ENCODE data around the gene REEP3.
A peak's percentile ranks its signal among the peaks of the same experiment; 100 is the strongest.

Gene REEP3

DNA sequence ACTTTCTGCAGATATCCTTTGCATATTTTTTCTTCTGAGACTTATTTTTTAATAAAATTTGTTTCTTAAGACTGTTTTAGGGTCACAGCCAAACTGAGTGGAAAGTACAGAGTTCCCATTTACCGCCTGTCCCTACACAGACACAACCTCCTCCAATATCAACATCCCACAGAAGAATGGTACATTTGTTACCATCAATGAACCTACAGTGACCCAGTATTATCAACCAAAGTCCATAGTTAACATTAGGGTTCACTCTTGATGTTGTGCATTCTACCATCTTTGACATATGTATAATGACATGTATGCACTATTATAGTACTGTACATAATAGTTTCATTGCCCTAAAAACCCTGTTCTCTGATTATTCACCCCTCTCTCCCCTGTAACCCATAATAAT is 14.6 kb upstream of the REEP3 start:
- peaks cover 12% of the 10 kb centered on the region for H3K4me1 ChIP-seq (ENCODE audit: control insufficient read depth, low read depth, low read length)
- peaks cover 28% of the 10 kb centered on the region for H3K79me2 ChIP-seq (ENCODE audit: control insufficient read depth, insufficient read depth, low read length)
- H3K9ac ChIP-seq (ENCODE audit: low read length) = no peak overlapping the region
- no peak overlapping the region for H3K4me2 ChIP-seq (ENCODE audit: low read length)
- H2BK120ac ChIP-seq (ENCODE audit: low read depth, low read length) = no peak overlapping the region
- no peak overlapping the region for H3K4me3 ChIP-seq (ENCODE audit: low read length)
- DNase-seq = no peak
- H3K4ac ChIP-seq (ENCODE audit: low read depth, low read length) = no peak overlapping the region
- H2BK5ac ChIP-seq (ENCODE audit: low read length) = no peak overlapping the region
- no peak overlapping the region for H2AK5ac ChIP-seq (ENCODE audit: low read length)
- no peak overlapping the region for H2BK15ac ChIP-seq (replicated peaks; ENCODE audit: low read depth)
- no peak overlapping the region for H3K23ac ChIP-seq (ENCODE audit: low read length)
- H4K8ac ChIP-seq (ENCODE audit: low read depth, low read length) = peak overlapping the region; percentile 5
- H3K18ac ChIP-seq (ENCODE audit: low read length) = no peak overlapping the region
- H3K56ac ChIP-seq (ENCODE audit: low read length) = no peak overlapping the region
- H3K36me3 ChIP-seq (ENCODE audit: control insufficient read depth, insufficient read depth, low read length) = no peaks in the 10 kb centered on the region
- no peak overlapping the region for H4K5ac ChIP-seq (ENCODE audit: low read length)
- H3K79me1 ChIP-seq (ENCODE audit: low read length) = peaks cover 6% of the 10 kb centered on the region
- no peaks in the 10 kb centered on the region for H3K27me3 ChIP-seq (ENCODE audit: insufficient read depth, low read length, poor library complexity)
- H3K27ac ChIP-seq (ENCODE audit: low read depth, low read length) = no peak overlapping the region
- no CpG with 5 or more reads among the region's 1 CpG for WGBS (ENCODE audit: extremely low coverage, insufficient coverage, low lambda C conversion rate)

DNA sequence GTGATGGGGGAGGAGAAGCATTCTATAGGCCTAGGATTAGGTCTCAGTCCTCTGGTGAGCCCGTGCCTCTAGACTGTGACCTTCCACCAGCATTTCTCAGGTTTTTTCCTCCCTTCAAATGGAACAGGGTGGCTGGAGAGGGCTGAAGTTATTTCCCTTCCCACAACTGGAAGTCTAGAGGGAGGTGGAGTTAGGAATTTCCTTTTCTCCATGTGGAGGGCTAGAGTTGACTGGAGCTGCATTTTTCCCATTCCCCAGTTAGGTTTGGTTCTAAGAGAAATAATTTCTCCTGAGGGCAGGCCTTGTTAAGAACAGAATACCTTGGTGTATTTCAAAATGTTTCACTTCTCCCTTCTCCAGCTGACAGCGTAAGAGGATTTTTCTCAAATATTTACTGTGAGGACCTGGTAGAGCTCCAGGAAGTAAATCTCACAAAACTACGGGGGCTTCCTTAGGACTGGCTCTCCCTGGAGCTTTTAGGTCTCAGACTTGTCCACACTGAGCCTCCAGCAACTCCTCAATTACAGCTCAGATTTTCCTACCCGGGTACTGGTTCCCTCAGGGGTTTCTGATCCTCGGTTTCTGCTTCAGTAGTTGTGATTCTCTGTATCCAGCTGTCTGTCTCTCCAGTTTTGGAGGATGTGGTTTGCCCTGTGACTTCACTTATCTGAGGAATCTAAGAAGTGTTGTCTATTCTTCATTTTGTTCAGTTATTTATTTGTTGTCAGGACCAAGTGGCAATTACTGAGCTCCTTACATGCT is 6.0 kb upstream of the REEP3 start:
- peaks cover 52% of the 10 kb centered on the region for H3K79me2 ChIP-seq (ENCODE audit: control insufficient read depth, insufficient read depth, low read length)
- H2BK120ac ChIP-seq (ENCODE audit: low read depth, low read length) = peak overlapping the region; percentile 99
- peaks cover 16% of the 10 kb centered on the region for H3K4me1 ChIP-seq (ENCODE audit: control insufficient read depth, low read depth, low read length)
- no CpG with 5 or more reads among the region's 5 CpGs for WGBS (ENCODE audit: extremely low coverage, insufficient coverage, low lambda C conversion rate)
- peak overlapping the region; percentile 56 for H3K9ac ChIP-seq (ENCODE audit: low read length)
- H3K27me3 ChIP-seq (ENCODE audit: insufficient read depth, low read length, poor library complexity) = no peaks in the 10 kb centered on the region
- no peak overlapping the region for H3K23ac ChIP-seq (ENCODE audit: low read length)
- H2BK5ac ChIP-seq (ENCODE audit: low read length) = peak overlapping the region; percentile 66
- H4K8ac ChIP-seq (ENCODE audit: low read depth, low read length) = peak overlapping the region; percentile 28
- peak overlapping the region; percentile 85 for H2BK15ac ChIP-seq (replicated peaks; ENCODE audit: low read depth)
- H3K4me2 ChIP-seq (ENCODE audit: low read length) = peak overlapping the region; percentile 6
- H3K18ac ChIP-seq (ENCODE audit: low read length) = peak overlapping the region; percentile 97
- H3K27ac ChIP-seq (ENCODE audit: low read depth, low read length) = peak overlapping the region; percentile 99
- peak overlapping the region; percentile 83 for H3K56ac ChIP-seq (ENCODE audit: low read length)
- H3K4me3 ChIP-seq (ENCODE audit: low read length) = no peak overlapping the region
- peak; percentile 98 for DNase-seq
- H2AK5ac ChIP-seq (ENCODE audit: low read length) = no peak overlapping the region
- H3K36me3 ChIP-seq (ENCODE audit: control insufficient read depth, insufficient read depth, low read length) = no peaks in the 10 kb centered on the region
- no peak overlapping the region for H4K5ac ChIP-seq (ENCODE audit: low read length)
- H3K4ac ChIP-seq (ENCODE audit: low read depth, low read length) = peak overlapping the region; percentile 79
- H3K79me1 ChIP-seq (ENCODE audit: low read length) = peaks cover 11% of the 10 kb centered on the region

DNA sequence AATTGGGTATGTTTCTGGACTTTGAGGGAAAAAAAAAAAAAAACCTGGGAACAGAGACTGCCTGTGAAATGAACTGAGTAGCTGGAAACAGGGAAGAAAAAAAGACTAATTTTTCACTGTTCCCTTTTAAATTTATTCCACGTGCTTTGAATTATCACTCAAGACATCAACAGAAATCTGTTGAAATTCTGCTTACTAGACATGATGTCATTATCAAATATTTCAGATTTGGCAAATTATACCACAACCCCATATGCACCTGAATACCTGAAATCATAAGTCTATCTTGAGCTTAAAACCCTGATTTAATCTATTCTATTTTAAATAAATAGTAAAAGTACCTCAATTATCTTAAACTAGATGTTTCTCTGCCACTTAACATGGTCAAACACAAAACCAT is 5.0 kb upstream of the REEP3 start:
- no peak overlapping the region for H2BK120ac ChIP-seq (ENCODE audit: low read depth, low read length)
- H3K79me2 ChIP-seq (ENCODE audit: control insufficient read depth, insufficient read depth, low read length) = peaks cover 56% of the 10 kb centered on the region
- no peaks in the 10 kb centered on the region for H3K27me3 ChIP-seq (ENCODE audit: insufficient read depth, low read length, poor library complexity)
- H3K79me1 ChIP-seq (ENCODE audit: low read length) = peaks cover 11% of the 10 kb centered on the region
- H3K9ac ChIP-seq (ENCODE audit: low read length) = no peak overlapping the region
- H3K23ac ChIP-seq (ENCODE audit: low read length) = no peak overlapping the region
- H2AK5ac ChIP-seq (ENCODE audit: low read length) = no peak overlapping the region
- H3K27ac ChIP-seq (ENCODE audit: low read depth, low read length) = no peak overlapping the region
- H2BK5ac ChIP-seq (ENCODE audit: low read length) = no peak overlapping the region
- H3K4me2 ChIP-seq (ENCODE audit: low read length) = no peak overlapping the region
- H3K4ac ChIP-seq (ENCODE audit: low read depth, low read length) = no peak overlapping the region
- DNase-seq = no peak
- no peak overlapping the region for H3K56ac ChIP-seq (ENCODE audit: low read length)
- H4K8ac ChIP-seq (ENCODE audit: low read depth, low read length) = no peak overlapping the region
- no peak overlapping the region for H3K18ac ChIP-seq (ENCODE audit: low read length)
- WGBS (ENCODE audit: extremely low coverage, insufficient coverage, low lambda C conversion rate) = no CpG with 5 or more reads among the region's 1 CpG
- no peak overlapping the region for H2BK15ac ChIP-seq (replicated peaks; ENCODE audit: low read depth)
- H3K4me3 ChIP-seq (ENCODE audit: low read length) = no peak overlapping the region
- peaks cover 16% of the 10 kb centered on the region for H3K4me1 ChIP-seq (ENCODE audit: control insufficient read depth, low read depth, low read length)
- no peaks in the 10 kb centered on the region for H3K36me3 ChIP-seq (ENCODE audit: control insufficient read depth, insufficient read depth, low read length)
- H4K5ac ChIP-seq (ENCODE audit: low read length) = no peak overlapping the region

DNA sequence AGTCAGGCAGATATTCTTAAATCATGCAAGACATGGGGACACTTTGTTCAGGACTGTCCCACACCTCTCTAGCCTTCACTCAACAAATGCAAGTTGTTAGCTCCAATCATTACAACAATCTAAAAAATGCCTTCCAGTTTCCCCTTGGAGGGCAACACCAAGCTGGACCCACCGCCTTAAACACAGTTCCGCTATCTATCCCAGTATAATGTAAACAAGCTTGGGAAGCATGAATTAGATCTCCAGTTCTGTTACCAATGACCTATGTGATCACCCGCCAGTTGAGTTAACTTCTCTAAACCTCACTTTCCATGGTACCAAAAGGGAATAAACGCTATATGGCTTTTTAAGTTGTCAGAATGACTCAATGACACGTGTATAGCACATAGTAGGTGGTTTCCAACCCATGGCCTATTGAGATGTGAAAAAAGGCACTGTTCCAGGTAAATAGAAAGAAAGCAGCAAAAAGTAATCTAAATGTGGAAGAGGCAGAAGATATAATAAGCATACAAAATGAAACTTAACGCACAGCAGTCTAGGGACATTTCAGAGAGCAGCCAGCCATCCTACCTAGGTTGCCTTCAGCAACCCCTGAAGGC is 2.4 kb upstream of the REEP3 start:
- Histone ChIP-seq H3K27ac (ENCODE audit: low read depth, low read length) (no peak overlapping the region), H3K4ac (ENCODE audit: low read depth, low read length) (no peak overlapping the region), H3K56ac (ENCODE audit: low read length) (peak overlapping the region; percentile 30), H4K8ac (ENCODE audit: low read depth, low read length) (no peak overlapping the region), H3K4me2 (ENCODE audit: low read length) (no peak overlapping the region), H3K18ac (ENCODE audit: low read length) (peak overlapping the region; percentile 68), H2BK120ac (ENCODE audit: low read depth, low read length) (peak overlapping the region; percentile 61), H3K4me3 (ENCODE audit: low read length) (no peak overlapping the region), H3K23ac (ENCODE audit: low read length) (no peak overlapping the region), H2AK5ac (ENCODE audit: low read length) (peak overlapping the region; percentile 32), H3K36me3 (ENCODE audit: control insufficient read depth, insufficient read depth, low read length) (no peaks in the 10 kb centered on the region), H2BK15ac (replicated peaks; ENCODE audit: low read depth) (no peak overlapping the region), H4K5ac (ENCODE audit: low read length) (no peak overlapping the region), H3K79me1 (ENCODE audit: low read length) (peaks cover 8% of the 10 kb centered on the region), H3K79me2 (ENCODE audit: control insufficient read depth, insufficient read depth, low read length) (peaks cover 63% of the 10 kb centered on the region), H3K27me3 (ENCODE audit: insufficient read depth, low read length, poor library complexity) (no peaks in the 10 kb centered on the region), H3K9ac (ENCODE audit: low read length) (no peak overlapping the region), H2BK5ac (ENCODE audit: low read length) (no peak overlapping the region), H3K4me1 (ENCODE audit: control insufficient read depth, low read depth, low read length) (peaks cover 18% of the 10 kb centered on the region)
- WGBS (ENCODE audit: extremely low coverage, insufficient coverage, low lambda C conversion rate) = no CpG with 5 or more reads among the region's 6 CpGs
- no peak for DNase-seq

DNA sequence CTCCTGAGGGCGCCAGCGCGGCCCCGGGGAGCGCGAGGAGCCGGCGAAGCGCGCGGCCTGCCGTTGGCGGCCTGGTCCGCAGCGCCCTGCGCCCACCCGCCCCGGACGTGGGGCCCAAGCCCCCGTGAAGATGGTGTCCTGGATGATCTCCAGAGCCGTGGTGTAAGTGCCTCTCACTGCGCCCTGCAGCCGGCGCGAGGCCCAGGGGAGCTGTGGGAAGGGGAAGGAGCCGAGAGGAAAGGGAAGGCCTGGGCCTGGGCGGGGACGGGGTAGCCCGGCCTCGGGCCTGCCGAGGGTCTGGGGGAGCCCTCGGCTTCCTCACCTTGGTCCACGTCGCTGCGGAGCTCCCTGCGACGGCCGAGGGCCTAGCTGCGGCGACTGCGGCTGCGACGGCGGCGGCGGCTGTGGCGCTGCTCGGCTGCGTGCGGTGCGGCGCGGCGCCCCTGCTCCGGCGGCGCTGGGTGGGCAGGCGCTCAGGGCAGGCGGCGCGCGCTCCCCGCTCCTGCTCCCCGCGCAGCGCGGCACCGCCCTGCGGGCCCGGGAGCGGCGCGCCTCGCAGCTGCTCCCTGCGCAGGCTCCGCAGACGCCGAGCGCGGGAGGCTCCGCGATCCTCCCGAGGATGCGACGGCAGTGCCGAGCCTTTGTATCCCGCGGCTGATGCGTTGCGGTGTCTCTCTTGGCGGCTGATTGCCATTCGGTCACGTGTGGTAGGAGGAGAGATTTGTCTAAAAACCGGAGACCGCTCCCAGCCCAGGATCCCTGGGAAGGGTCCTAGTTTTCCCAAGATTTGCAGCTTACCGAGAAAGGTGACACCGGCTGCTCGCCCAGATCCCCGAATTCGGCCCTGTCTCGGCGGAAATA is 445 bp downstream of the REEP3 start:
- Histone ChIP-seq H3K79me2 (ENCODE audit: control insufficient read depth, insufficient read depth, low read length) (peaks cover 70% of the 10 kb centered on the region), H3K18ac (ENCODE audit: low read length) (peak overlapping the region; percentile 88), H2BK15ac (replicated peaks; ENCODE audit: low read depth) (no peak overlapping the region), H3K4me2 (ENCODE audit: low read length) (peak overlapping the region; percentile 79), H3K27me3 (ENCODE audit: insufficient read depth, low read length, poor library complexity) (no peaks in the 10 kb centered on the region), H4K8ac (ENCODE audit: low read depth, low read length) (peak overlapping the region; percentile 59), H2AK5ac (ENCODE audit: low read length) (no peak overlapping the region), H3K9ac (ENCODE audit: low read length) (peak overlapping the region; percentile 94), H2BK5ac (ENCODE audit: low read length) (peak overlapping the region; percentile 91), H3K4ac (ENCODE audit: low read depth, low read length) (peak overlapping the region; percentile 84), H3K4me1 (ENCODE audit: control insufficient read depth, low read depth, low read length) (peaks cover 10% of the 10 kb centered on the region), H3K23ac (ENCODE audit: low read length) (peak overlapping the region; percentile 48), H3K56ac (ENCODE audit: low read length) (peak overlapping the region; percentile 97), H2BK120ac (ENCODE audit: low read depth, low read length) (peak overlapping the region; percentile 14), H3K27ac (ENCODE audit: low read depth, low read length) (peak overlapping the region; percentile 99), H3K4me3 (ENCODE audit: low read length) (peak overlapping the region; percentile 85), H3K36me3 (ENCODE audit: control insufficient read depth, insufficient read depth, low read length) (no peaks in the 10 kb centered on the region), H3K79me1 (ENCODE audit: low read length) (peaks cover 10% of the 10 kb centered on the region), H4K5ac (ENCODE audit: low read length) (no peak overlapping the region)
- WGBS (ENCODE audit: extremely low coverage, insufficient coverage, low lambda C conversion rate) = no CpG with 5 or more reads among the region's 102 CpGs
- peak; percentile 90 for DNase-seq
